ENCODE data around the gene KLF11.
"Not testable (repeated sequence)": the region's sequence is repeated elsewhere in the genome, so short reads cannot be mapped to it uniquely, and the experiment has no call there.

Gene KLF11

DNA sequence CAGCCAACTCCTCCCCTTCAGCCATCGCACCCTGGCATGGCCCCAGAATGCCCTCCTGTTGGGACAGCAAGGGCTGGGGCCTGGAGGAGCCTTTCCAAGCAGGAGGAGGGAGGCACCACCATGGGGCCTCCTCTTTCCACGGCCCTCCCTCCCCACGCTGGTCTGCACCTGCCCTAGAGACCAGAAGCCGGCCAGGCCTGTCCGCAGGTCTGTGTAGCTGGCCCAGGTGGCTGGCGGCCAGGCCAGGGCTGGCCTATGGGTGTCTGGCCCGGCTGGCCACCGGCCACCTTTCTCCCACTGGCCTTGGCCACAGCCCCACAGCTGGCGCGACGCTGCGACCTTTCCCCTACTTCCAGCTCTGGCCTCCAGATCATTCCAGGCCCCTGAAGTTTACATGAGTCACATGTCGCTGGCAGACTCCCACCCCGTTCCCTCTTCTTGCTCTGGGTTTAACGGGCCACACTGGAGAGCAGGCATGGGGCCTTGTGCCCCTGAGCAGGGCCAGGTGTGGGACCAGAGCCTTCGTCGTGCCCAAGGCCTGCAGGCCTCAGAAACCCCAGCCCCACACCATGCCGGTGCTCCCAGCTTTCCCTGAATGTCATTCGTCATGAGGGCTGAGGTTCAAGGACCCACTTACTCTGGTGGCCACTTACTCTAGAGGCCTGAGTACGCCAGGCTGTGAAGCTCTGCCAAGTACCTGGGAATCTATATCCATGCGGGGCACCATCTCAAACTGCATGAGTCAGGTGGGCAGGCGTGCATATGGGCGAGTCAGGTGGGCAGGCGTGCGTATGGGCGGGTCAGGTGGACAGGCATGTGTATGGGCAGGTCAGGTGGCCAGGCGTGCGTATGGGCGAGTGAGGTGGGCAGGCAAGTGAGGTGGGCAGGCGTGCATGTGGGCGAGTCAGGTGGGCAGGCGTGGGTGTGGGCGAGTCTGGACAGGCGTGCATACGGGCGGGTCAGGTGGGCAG lies 33.3 kb upstream of the KLF11 start:
- DNase-seq (ENCODE audit: low spot score) = no peak

DNA sequence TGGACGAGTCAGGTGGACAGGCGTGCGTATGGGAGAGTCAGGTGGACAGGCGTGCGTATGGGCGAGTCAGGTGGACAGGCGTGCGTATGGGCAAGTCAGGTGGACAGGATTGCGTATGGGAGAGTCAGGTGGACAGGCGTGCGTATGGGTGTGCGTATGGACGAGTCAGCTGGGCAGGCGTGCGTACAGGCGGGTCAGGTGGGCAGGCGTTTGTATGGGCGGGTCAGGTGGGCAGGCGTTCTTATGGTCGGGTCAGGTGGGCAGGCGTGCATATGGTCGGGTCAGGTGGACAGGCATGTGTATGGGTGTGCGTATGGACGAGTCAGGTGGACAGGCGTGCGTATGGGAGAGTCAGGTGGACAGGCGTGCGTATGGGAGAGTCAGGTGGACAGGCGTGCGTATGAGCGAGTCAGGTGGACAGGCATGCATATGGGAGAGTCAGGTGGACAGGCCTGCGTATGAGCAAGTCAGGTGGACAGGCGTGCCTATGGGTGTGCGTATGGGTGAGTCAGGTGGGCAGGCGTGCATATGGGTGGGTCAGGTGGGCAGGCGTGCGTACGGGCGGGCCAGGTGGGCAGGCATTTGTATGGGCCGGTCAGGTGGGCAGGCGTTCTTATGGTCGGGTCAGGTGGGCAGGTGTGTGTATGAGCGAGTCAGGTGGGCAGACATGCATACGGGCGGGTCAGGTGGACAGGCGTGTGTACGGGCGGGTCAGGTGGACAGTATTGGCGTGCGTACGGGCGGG lies 32.3 kb upstream of the KLF11 start:
- DNase-seq (ENCODE audit: low spot score) = not testable (repeated sequence)

DNA sequence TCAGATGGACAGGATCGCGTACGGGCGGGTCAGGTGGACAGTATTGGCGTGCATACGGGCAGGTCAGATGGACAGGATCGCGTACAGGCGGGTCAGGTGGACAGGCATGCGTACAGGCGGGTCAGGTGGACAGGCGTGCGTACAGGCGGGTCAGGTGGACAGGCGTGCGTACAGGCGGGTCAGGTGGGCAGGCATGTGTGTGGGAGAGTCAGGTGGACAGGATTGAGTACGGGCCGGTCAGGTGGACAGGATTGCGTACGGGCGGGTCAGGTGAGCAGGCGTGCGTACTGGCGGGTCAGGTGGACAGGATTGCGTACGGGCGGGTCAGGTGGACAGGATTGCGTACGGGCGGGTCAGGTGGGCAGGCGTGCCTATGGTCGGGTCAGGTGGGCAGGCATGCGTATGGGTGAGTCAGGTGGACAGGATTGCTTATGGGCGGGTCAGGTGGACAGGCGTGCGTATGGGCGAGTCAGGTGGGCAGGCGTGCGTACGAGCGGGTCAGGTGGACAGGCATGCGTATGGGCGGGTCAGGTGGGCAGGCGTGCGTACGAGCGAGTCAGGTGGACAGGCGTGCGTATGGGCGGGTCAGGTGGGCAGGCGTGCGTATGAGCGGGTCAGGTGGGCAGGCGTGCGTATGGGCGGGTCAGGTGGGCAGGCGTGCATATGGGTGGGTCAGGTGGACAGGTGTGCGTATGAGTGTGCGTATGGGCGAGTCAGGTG lies 31.6 kb upstream of the KLF11 start:
- not testable (repeated sequence) for DNase-seq (ENCODE audit: low spot score)

DNA sequence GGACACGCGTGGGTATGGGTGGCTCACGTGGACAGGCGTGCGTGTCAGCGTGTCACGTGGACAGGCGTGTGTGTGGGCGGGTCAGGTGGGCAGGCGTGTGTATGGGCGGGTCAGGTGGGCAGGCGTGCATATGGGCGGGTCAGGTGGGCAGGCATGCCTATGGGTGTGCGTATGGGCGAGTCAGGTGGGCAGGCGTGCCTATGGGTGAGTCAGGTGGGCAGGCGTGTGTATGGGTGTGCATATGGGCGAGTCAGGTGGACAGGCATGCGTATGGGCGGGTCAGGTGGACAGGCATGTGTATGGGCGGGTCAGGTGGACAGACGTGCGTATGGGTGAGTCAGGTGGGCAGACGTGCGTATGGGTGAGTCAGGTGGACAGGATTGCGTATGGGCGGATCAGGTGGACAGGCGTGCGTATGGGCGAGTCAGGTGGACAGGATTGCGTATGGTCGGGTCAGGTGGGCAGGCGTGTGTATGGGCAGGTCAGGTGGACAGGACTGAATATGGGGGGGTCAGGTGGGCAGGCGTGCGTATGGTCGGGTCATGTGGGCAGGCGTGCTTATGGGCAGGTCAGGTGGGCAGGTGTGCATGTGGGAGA lies 30.9 kb upstream of the KLF11 start:
- not testable (repeated sequence) for DNase-seq (ENCODE audit: low spot score)

DNA sequence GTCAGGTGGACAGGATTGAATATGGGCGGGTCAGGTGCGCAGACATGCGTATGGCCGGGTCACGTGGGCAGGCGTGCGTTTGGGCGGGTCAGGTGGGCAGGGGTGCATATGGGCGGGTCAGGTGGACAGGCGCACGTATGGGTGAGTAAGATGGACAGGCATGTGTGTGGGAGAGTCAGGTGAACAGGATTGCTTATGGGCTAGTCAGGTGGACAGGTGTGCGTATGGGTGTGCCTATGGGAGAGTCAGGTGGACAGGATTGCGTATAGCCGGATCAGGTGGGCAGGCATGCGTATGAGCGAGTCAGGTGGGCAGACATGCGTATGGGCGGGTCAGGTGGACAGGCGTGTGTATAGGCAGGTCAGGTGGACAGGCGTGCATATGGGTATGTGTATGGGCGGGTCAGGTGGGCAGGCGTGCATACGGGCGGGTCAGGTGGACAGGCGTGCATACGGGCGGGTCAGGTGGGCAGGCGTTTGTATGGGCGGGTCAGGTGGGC lies 30.3 kb upstream of the KLF11 start:
- no peak for DNase-seq (ENCODE audit: low spot score)

DNA sequence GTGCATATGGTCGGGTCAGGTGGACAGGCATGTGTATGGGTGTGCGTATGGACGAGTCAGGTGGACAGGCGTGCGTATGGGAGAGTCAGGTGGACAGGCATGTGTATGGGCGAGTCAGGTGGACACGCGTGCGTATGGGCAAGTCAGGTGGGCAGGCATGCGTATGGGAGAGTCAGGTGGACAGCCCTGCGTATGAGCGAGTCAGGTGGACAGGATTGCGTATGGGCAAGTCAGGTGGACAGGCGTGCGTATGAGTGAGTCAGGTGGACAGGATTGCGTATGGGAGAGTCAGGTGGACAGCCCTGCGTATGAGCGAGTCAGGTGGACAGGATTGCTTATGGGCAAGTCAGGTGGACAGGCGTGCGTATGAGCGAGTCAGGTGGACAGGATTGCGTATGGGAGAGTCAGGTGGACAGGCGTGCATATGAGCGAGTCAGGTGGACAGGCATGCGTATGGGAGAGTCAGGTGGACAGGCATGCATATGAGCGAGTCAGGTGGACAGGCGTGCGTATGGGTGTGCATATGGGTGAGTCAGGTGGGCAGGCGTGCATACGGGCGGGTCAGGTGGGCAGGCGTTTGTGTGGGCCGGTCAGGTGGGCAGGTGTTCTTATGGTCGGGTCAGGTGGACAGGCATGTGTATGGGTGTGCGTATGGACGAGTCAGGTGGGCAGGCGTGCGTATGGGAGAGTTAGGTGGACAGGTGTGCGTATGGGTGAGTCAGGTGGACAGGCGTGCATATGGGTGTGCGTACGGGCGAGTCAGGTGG lies 29.5 kb upstream of the KLF11 start:
- not testable (repeated sequence) for DNase-seq (ENCODE audit: low spot score)

DNA sequence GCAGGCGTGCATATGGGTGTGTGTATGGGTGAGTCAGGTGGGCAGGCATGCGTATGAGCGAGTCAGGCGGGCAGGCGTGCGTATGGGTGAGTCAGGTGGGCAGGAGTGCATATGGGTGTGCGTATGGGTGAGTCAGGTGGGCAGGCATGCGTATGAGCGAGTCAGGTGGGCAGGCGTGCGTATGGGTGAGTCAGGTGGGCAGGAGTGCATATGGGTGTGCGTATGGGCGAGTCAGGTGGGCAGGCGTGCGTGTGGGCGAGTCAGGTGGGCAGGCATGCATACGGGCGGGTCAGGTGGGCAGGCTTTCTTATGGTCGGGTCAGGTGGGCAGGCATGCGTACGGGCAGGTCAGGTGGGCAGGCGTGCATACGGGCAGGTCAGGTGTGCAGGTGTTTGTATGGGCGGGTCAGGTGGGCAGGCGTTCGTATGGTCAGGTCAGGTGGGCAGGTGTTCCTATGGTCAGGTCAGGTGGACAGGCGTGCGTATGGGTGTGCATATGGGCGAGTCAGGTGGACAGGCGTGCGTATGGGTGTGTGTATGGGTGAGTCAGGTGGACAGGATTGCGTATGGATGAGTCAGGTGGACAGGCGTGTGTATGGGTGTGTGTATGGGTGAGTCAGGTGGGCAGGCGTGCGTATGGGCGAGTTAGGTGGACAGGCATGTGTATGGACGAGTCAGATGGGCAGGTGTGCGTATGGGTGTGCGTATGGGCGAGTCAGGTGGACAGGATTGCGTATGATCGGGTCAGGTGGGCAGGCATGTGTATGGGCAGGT lies 28.7 kb upstream of the KLF11 start:
- no peak for DNase-seq (ENCODE audit: low spot score)

DNA sequence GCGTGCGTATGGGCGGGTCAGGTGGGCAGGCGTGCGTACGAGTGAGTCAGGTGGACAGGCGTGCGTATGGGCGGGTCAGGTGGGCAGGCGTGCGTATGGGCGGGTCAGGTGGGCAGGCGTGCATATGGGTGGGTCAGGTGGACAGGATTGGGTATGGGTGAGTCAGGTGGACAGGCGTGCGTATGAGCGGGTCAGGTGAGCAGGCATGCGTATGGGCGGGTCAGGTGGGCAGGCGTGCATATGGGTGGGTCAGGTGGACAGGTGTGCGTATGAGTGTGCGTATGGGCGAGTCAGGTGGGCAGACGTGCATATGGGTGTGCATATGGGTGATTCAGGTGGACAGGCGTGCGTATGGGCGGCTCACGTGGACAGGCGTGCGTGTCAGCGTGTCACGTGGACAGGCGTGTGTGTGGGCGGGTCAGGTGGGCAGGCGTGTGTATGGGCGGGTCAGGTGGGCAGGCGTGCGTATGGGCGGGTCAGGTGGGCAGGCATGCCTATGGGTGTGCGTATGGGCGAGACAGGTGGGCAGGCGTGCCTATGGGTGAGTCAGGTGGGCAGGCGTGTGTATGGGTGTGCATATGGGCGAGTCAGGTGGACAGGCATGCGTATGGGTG lies 27.9 kb upstream of the KLF11 start:
- DNase-seq (ENCODE audit: low spot score) = not testable (repeated sequence)

DNA sequence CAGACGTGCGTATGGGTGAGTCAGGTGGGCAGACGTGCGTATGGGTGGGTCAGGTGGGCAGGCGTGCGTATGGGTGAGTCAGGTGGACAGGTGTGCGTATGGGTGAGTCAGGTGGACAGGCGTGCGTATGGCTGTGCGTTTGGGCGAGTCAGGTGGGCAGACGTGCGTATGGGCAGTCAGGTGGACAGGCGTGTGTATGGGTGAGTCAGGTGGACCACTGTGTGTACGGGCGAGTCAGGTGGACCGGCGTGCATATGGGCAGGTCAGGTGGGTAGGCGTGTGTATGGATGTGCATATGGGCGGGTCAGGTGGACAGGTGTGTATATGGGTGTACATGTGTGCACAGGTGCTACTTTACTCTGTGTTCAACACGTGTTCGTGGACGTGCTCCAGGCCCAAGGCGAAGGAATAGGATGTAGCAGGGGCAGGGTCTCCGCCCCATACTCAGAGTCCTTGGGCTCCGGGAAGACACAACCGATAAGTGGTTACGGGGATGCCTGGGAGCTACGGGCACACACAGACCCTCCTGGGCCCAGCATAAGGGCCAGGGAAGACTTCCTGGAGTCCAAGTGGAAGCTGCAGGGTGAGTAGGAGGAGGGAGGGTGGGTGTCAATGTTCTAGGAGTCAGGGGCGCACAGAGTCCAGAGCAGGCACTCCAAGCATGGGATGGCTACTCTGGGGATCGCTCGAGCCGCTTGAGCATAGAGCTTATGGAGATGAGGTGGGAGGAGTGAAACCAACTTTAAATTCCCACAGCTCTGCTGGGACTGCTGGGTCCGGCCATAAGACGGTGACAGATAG lies 27.1 kb upstream of the KLF11 start:
- DNase-seq (ENCODE audit: low spot score) = no peak

DNA sequence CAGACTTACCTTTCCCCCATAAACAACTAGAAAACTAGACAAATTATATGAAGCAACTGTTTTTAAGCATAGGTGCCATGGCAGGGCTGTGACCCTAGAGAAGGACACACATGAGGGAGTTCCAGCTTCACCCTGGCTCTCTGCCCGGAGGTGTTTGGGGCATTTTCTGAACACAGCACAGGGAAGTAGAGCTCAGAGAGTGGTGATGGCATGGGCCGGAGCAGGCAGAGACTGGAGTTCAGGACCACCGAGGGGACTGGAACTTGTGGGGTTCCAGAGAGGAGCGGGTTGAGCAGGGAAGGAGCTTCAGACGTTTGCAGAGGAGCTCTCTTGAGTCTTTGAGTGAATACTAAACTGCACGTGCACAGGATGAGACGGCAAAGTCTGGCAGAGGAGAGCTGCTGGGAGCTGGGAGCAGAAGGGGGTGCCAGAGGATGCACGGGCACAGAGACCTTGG lies 26.5 kb upstream of the KLF11 start:
- DNase-seq (ENCODE audit: low spot score) = no peak

DNA sequence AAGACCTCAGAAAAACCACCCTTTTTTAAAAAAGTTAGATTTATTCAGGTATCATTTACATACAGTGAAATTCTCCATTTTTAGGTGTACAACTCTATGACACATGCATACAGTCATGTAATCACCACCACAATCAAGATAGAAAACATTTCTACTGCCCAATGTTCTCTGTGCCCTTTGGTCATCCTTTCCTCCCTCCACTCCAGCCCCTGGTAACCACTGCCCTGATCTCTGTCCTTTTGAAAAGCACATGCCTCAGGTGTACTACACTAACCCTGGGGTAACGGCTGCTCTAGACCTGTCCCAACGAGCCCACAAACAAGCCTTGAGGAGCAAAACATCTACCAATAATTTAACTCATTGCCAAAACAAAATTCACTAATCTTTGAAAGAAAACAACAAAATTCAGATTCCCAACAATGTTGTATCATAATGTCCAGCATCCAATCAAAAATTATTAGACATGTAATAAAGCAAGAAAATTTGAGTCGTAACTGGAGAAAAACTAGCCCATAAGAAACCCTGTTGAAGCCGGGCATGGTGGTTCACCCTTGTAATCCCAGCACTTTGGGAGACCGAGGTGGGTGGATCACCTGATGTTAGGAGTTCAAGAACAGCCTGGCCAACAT lies 25.9 kb upstream of the KLF11 start:
- DNase-seq (ENCODE audit: low spot score) = no peak

DNA sequence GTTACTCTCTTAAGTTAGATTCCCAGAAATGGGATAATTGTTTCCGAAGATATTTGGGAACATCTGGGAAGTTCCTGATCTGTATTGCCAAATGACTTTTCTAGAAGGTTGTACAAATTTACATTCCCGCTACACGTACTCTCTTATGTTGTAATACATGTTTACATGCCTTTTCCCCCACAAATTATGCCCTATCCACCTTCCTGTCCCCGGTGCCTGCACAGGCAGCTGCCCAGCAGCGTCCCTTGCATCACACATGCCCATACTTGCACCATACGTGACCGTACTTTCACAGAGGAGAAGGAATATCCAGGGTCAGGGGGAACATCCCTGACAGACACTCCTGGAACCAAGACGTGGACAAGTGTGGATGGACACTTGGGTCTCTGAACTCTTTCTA lies 24.2 kb upstream of the KLF11 start:
- DNase-seq (ENCODE audit: low spot score) = no peak

DNA sequence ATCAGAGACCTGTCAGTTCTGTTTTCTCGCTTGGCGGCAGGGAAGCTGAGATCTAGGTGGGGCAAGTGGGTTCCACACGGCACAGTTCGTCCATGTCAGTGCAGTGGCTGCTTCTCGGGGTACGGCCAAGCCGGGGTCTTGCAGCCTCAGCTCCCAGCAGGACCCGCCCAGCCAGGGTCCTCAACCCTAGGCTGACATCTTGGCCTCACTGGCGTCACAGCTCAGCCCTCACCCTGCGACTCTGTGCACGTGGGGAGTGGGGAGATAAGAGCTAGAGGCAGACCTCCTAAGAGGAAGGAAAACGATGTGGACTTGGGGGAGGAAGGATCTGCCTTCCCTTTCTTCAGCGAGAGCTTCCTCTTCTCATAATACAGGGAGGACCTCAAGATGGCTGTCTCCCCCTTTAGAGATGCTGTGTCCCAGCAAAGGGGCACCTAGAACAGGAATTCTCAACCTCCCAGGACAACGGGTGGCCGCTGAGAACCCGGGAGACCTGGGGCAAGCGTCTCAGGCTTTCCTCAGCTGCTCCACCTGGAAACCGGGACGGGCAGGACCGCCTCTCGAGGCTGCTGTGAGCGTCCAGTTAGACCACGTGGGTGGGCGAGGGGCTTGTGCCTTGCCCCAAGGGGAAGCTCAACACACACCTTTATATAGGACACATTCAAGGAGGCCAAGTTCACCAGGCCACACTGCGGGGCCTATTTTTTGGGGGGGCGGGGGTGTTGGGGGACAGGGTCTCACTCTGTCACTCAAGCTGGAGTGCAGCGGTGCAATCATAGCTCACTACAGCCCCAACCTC lies 23.5 kb upstream of the KLF11 start:
- DNase-seq (ENCODE audit: low spot score) = no peak

DNA sequence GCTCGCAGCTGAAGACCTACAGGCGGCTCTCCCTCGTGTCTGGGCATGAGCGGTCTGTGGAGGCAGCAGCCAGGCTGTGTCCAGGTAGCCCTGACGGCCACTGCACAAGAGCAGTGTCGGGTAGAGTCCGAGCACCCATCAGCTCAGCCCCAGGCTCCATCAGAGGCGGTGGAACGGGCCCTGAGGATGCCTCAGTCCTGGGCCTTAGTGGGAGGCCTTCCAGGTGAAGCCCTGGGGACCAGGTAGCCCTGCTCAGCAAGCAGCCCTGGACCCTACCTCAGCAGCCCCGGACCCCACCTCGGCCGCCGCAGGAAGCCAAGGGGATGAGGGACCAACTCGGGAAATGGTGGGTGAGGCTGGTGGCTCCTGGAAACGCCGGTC lies 21.3 kb upstream of the KLF11 start:
- no peak for DNase-seq (ENCODE audit: low spot score)

DNA sequence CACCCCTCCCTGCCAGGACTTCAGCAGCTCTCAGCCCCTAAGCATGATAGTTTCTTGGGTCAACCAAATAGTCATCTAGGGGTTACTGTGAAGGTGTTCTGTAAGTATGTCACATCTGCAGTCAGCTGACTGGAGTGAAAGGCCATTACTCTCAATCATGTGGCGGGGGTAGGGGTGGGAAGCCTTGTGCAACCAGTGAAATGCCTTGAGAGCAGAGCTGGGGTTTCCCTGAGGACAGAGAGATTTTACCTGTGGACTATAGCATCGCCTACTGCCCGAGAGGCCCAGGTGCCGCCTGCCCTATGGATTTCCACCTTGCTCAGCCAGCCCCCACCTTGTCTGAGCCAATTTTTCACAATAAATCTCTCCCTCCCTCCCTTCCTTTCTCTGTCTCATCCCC lies 20.9 kb upstream of the KLF11 start:
- DNase-seq (ENCODE audit: low spot score) = no peak

DNA sequence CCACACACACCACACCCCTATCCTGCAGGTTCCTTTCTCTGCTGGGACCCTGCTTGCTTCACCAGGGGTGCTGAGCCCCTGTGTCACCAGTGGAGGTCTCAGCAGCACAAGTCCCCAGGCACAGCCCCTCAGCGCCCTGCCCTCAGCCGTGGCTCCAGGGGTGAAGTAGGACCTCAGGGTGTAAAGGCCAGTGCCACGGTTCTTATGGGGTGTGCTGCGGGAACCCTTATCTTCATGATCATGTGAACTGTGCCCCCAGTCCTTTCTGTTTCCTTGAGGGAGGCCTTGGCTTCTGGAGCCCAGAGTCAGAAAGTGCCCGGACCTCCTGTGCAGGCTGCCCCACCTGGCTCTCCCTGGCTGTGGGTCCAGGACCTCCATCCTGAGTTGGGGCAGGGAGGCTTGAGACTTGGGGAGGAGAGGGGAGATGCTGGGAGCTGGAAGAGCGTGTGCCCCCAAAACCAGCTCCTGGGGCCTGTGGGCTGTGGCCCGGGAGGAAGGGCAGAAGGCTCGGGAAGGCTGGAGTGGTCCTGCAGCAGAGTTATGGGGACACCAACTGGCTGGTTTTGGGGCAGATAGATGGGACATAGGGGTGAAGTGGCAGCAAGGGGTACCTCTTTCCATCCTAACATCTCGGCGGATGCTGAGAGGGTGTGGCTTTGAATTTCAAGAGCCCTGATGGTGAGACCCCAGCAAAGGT lies 20.2 kb upstream of the KLF11 start:
- DNase-seq (ENCODE audit: low spot score) = no peak

DNA sequence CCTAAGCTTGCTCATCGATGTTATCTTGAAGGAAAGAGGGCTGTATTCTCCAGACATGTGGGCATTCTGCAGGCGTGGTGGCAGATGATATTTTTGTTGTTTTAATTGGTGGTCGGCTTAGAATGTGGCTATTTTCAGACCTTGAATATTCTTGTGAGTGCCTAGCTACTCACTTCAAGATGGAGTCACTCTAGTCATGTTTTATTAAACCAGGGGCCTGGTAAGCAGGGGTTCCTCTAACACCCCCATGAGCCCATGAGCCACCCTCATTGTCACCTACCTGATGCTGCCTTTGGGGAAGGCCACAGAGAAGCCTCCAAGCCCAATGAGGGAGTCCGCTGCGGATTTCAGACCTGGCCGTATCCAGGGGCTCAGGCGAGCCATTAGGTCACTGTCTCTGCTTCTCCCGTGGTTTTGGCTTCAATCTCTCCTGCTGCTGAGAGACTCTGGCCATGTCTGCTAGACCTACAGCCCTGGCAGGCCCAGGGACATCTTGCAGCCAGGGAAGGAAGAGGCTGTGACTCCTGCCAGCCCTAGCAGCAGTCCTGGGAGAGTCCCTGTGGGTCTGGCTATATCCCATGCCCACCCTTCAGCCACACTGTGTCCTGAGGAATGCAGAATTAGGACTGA lies 16.3 kb upstream of the KLF11 start:
- DNase-seq (ENCODE audit: low spot score) = no peak
